Medulla oblongata (tissue), 1 donor: Measurements from ENCODE around the gene CAMK2B.

Experiments
- DNase-seq: peaks from one replicate; pipeline ENCODE4 v3.0.0-alpha.2; 2015; ENCODE audit errors: extremely low spot score

CAMK2B gene

GRCh38 chr7:44329888-44330287, 4.5 kb upstream of the CAMK2B start:
- DNase-seq, result no peak

- no peak for DNase-seq
Measured at GRCh38 chr7:44329081-44329480, 3.7 kb upstream of the CAMK2B start.

- no peak for DNase-seq
Measured at GRCh38 chr7:44327981-44328380, 2.6 kb upstream of the CAMK2B start.

- DNase-seq, result no peak
Measured at GRCh38 chr7:44326261-44327125, 1.1 kb upstream of the CAMK2B start.

GRCh38 chr7:44325811-44326241, 432 bp upstream of the CAMK2B start:
- DNase-seq, result peak; percentile 25

GRCh38 chr7:44324481-44325200, 753 bp downstream of the CAMK2B start:
- DNase-seq, result no peak

- no peak for DNase-seq
Measured at GRCh38 chr7:44324204-44324480, 1.3 kb downstream of the CAMK2B start.

- DNase-seq, result no peak
Measured at GRCh38 chr7:44323381-44324203, 1.8 kb downstream of the CAMK2B start.

- DNase-seq, result no peak
Measured at GRCh38 chr7:44322631-44323363, 2.6 kb downstream of the CAMK2B start.

- DNase-seq, result no peak
Measured at GRCh38 chr7:44321796-44322195, 3.6 kb downstream of the CAMK2B start.

GRCh38 chr7:44320794-44321371, 4.5 kb downstream of the CAMK2B start:
- DNase-seq, result no peak

GRCh38 chr7:44320141-44320540, 5.3 kb downstream of the CAMK2B start:
- DNase-seq, result no peak

- no peak for DNase-seq
Measured at GRCh38 chr7:44318332-44318731, 7.1 kb downstream of the CAMK2B start.

GRCh38 chr7:44315301-44315903, 10.0 kb downstream of the CAMK2B start:
- no peak for DNase-seq

GRCh38 chr7:44313621-44314031, 11.8 kb downstream of the CAMK2B start:
- DNase-seq, result peak; percentile 46

GRCh38 chr7:44313016-44313415, 12.4 kb downstream of the CAMK2B start:
- DNase-seq, result no peak

GRCh38 chr7:44311561-44312495, 13.6 kb downstream of the CAMK2B start:
- no peak for DNase-seq

- no peak for DNase-seq
Measured at GRCh38 chr7:44310221-44310848, 15.1 kb downstream of the CAMK2B start.
